ENCODE results near the gene MALAT1. TPM values are rescaled to one million over a fixed set of nuclear protein-coding genes. Genes with fewer than 3 reads are reported as not detected.

MALAT1 gene
- total RNA-seq, 1 donor from 2014 or later, result 5,573 TPM

DNA sequence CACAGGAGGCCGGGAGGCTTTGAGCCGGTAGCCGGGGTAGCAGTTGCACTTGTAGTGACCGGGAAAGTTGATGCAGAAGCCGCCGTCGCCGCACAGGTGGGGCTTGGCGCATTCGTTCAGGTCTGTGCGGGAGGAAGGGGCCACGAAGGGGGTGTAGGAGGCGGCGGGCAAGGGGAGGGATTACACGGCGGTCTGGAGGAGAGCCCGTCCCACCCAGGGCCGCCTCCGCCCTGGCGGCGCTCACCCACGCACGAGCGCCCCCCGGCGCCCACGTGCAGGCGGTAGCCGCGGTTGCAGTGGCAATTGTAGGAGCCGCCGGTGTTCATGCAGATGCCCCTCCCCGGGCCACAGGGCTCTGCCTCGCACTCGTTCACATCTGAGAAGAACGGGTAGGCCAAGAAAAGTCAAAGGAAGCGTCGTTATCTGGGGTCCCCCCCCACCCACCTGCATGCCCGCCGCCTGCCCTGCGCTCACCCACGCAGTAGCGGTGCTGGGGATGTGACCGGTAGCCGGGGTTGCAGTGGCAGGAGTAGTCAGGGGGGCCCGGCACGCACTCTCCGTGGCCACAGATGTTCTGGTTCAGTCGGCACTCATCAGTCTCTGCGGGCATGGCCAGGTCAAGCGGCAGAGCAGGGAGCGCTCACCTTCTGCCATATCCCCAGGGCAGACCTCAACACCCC, 48.7 kb downstream of the MALAT1 start:
- intact Hi-C loops (cut with DNase I), result no loop called here

GRCh38 chr11:65548395-65548794, 49.5 kb downstream of the MALAT1 start:
- intact Hi-C loops (cut with DNase I), result no loop called here
- ATAC-seq (ENCODE audit: poor library complexity), result no peak
- no peak for DNase-seq

More for the DNA sequence above, 48.7 kb downstream of the MALAT1 start:
- no peak for DNase-seq
- no peak for ATAC-seq (ENCODE audit: poor library complexity)

GRCh38 chr11:65549096-65549495, 50.3 kb downstream of the MALAT1 start:
- no peak for DNase-seq
- intact Hi-C loops (cut with DNase I), result no loop called here
- ATAC-seq (ENCODE audit: poor library complexity), result no peak

GRCh38 chr11:65551572-65552387, 52.9 kb downstream of the MALAT1 start:
- peak; percentile 69 for DNase-seq
- ATAC-seq (ENCODE audit: poor library complexity), result peak; percentile 47
- intact Hi-C loops (cut with DNase I), result no loop called here

- no peak for DNase-seq
- intact Hi-C loops (cut with DNase I), result no loop called here
- ATAC-seq (ENCODE audit: poor library complexity), result no peak
Measured at GRCh38 chr11:65552388-65552951, 53.6 kb downstream of the MALAT1 start.

DNA sequence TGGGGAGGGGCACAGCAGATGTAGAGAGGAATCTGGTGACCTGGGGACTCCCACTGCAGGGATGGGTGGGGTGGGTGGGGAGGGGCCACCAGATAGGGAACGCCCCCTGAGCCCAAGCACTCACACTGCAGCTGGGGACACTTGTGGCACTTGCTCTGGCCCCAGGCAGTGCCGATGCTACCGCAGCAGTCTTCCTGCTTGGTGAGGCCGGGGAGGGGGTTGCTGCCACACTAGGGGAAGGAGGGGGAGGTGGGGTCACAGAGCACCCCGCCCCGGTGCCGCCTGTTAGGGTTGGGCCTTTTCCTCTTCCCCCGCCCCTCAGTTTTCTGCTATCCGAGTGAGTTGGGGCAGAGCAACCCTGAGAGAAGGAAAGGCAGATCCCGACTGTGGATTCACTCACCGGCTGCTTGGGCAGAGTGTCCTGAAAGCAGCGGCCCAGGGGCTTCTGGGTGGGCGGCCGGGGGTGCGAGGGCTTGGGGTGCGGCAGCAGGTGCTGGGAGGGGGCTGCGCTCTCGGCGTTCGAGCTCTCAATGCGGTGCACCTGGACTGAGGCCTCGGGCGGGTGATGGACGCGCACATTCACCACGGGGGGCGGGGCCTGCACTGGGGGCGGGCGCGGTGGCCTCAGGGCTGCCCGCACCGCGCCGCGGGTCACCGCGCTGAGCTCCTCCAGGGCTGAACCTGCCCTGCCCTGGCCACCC, 54.6 kb downstream of the MALAT1 start:
- DNase-seq (no peak), ATAC-seq (ENCODE audit: poor library complexity) (no peak)
- intact Hi-C loops (cut with DNase I), result no loop called here

DNA sequence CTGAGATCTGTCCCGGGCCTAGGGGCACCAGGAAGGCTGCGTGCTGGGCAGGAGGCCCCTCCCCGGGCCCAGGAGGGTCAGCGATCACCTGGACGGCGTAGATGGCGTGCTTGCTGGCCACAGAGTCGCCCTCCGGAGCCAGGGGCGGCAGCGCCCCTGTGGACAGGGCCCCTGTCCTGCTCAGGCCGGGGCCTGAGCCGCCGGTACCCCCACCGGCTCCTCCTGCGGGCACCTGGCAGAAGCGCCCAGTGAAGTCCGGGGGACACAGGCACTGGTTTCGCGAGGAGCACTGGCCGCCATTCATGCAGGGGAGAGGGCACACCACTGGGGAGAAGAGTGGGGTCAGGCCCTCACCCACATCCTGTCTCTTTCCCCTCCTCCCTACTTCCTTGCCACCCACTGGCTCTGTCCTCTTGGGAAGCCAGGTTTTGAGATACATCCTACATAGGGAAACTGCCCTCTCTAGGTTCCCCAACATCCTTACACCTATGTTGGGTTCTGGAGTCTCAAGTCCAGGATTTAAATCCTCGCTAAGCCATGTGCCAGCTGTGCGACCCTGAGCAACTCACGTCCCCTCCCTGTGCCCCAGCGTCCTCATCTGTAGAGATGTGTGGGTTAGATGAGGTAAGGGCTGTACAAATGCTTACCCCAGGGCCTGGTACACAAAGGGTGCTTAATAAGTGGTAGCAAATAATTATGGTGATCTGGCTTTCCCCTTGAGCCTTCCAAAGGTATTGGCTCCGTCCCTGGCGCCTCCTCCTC, 55.4 kb downstream of the MALAT1 start:
- intact Hi-C loops (cut with DNase I), result no loop called here
- ATAC-seq (ENCODE audit: poor library complexity), result no peak
- DNase-seq, result no peak

DNA sequence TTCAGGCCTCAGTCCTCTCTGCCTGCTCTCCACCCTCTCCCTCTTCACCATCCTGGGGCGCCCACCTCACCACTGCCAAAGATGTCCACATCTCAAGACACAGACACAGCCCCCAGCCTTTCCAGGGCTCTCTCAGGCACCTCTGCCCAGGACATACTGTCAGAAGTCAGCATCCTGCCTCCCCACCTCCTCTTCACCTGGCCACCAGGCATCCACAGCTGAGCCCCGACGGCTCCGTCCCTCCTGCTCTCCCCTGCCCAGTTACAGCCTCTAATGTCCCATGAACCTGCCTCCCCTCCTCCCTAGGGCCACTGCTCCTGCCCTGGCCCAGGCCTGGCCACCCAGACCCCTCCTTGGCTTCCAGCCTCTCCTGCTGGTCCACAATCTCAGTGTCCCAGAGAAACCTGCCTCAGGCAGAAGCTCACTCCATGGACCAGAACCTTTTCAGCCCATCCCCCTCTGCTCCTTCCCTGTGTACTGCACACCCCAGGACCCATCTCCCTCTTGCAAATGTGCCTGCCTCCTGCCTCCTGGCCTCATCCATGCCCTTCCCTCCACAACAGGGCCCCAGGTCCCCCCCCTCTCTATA, 56.1 kb downstream of the MALAT1 start:
- no peak for DNase-seq
- ATAC-seq (ENCODE audit: poor library complexity), result no peak
- intact Hi-C loops (cut with DNase I), result no loop called here

DNA sequence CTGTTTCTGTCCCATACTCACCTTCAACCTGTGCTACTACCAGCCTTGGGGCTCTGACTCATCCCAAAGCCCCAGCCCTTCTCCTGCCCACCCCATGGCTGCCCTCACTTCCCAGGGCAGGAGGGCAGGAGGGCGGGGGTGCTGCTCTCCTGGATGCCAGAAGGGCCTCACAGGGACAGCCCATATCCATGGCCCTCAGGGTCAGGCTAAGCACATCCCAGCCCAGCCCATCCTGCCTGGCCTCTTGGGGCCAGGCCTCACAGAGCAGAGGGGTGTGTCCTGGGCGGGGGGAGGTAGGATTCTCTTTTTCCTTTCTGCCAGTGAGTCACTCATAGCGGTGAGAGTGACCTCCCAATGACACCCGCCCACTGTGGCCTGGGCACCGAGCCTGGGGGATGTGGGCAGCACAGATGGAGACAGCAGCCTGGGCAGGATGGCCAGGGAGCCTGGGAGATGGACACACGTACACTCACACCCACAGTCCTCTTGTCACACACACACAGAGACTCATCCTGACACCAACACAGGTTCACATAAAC, 56.9 kb downstream of the MALAT1 start:
- DNase-seq, result peak; percentile 73

More for the DNA sequence above, 56.9 kb downstream of the MALAT1 start:
- intact Hi-C loops (cut with DNase I), result no loop called here
- ATAC-seq (ENCODE audit: poor library complexity), result no peak

Other genes with a start within 250 kb of the MALAT1 start
- 4.9 TPM for gene POLA2, start 237.1 kb upstream of the MALAT1 start, total RNA-seq
- 14.0 TPM for gene CDC42EP2, start 184.2 kb upstream of the MALAT1 start, total RNA-seq
- 49.3 TPM for gene DPF2, start 165.2 kb upstream of the MALAT1 start, total RNA-seq
- gene TIGD3, start 144.3 kb upstream of the MALAT1 start, total RNA-seq, result 1.0 TPM
- gene SLC25A45, start 116.4 kb upstream of the MALAT1 start, total RNA-seq, result 5.3 TPM
- 8.6 TPM for gene FRMD8, start 112.4 kb upstream of the MALAT1 start, total RNA-seq
- 451 TPM for gene NEAT1, start 76.2 kb upstream of the MALAT1 start, total RNA-seq
- 60.5 TPM for gene SCYL1, start 26.0 kb downstream of the MALAT1 start, total RNA-seq
- gene LTBP3, start 59.3 kb downstream of the MALAT1 start, total RNA-seq, result 73.4 TPM
- gene ZNRD2, start 71.4 kb downstream of the MALAT1 start, total RNA-seq, result 23.2 TPM
- 36.1 TPM for gene FAM89B, start 73.5 kb downstream of the MALAT1 start, total RNA-seq
- 44.9 TPM for gene EHBP1L1, start 77.0 kb downstream of the MALAT1 start, total RNA-seq
- gene KCNK7, start 96.8 kb downstream of the MALAT1 start, total RNA-seq, result 0.81 TPM
- 38.5 TPM for gene MAP3K11, start 115.2 kb downstream of the MALAT1 start, total RNA-seq
- 9.3 TPM for gene PCNX3, start 116.7 kb downstream of the MALAT1 start, total RNA-seq
- gene SIPA1, start 139.1 kb downstream of the MALAT1 start, total RNA-seq, result 22.5 TPM
- 31.0 TPM for gene RELA, start 163.9 kb downstream of the MALAT1 start, total RNA-seq
- 40.8 TPM for gene KAT5, start 213.2 kb downstream of the MALAT1 start, total RNA-seq
- 49.5 TPM for gene RNASEH2C, start 221.8 kb downstream of the MALAT1 start, total RNA-seq

All from Right ventricle myocardium superior (tissue), 1 donor.